WTC11 (cell line): ENCODE results near the gene CD96.

ENCODE experiments used
- CREB1 ChIP-seq: sonication (generic); formaldehyde crosslinking; IDR thresholded peaks from 2 replicates; pipeline ENCODE4 v1.8.0; 2023; ENCODE audit warnings: mild to moderate bottlenecking, missing genetic modification reagents
- CREM ChIP-seq: sonication (generic); formaldehyde crosslinking; IDR thresholded peaks from 2 replicates; pipeline ENCODE4 v1.8.1; 2022; ENCODE audit warnings: mild to moderate bottlenecking, missing genetic modification reagents, moderate library complexity
- ELF4 ChIP-seq: sonication (generic); formaldehyde crosslinking; IDR thresholded peaks from 2 replicates; pipeline ENCODE4 v1.8.1; 2022; ENCODE audit warnings: low read depth, mild to moderate bottlenecking, moderate library complexity, missing genetic modification reagents
- JUN ChIP-seq: sonication (generic); formaldehyde crosslinking; IDR thresholded peaks from 2 replicates; pipeline ENCODE4 v1.8.0; 2023; ENCODE audit warnings: mild to moderate bottlenecking, missing genetic modification reagents
- NFE2L1 ChIP-seq: sonication (generic); formaldehyde crosslinking; IDR thresholded peaks from 2 replicates; pipeline ENCODE4 v1.8.1; 2023; ENCODE audit warnings: missing genetic modification reagents
- NR2C2 ChIP-seq: sonication (generic); formaldehyde crosslinking; IDR thresholded peaks from 2 replicates; pipeline ENCODE4 v1.8.0; 2022; ENCODE audit warnings: mild to moderate bottlenecking, missing genetic modification reagents
- TF ChIP-seq, protein P1 (sequence below): fragments of 200-600 bp; IDR thresholded peaks from 2 replicates; pipeline ENCODE4 v1.8.0; 2022; ENCODE audit warnings: antibody characterized with exemption
- TF ChIP-seq, protein P2 (sequence below): sonication (generic); formaldehyde crosslinking; IDR thresholded peaks from 2 replicates; pipeline ENCODE4 v1.8.0; 2022; ENCODE audit warnings: mild to moderate bottlenecking, missing genetic modification reagents

GRCh38 chr3:111542611-111543300 is 759 bp downstream of the CD96 start:
- no peak for TF ChIP-seq ELF4 (CRISPR knock-in tag)
- TF ChIP-seq, protein P1, sequence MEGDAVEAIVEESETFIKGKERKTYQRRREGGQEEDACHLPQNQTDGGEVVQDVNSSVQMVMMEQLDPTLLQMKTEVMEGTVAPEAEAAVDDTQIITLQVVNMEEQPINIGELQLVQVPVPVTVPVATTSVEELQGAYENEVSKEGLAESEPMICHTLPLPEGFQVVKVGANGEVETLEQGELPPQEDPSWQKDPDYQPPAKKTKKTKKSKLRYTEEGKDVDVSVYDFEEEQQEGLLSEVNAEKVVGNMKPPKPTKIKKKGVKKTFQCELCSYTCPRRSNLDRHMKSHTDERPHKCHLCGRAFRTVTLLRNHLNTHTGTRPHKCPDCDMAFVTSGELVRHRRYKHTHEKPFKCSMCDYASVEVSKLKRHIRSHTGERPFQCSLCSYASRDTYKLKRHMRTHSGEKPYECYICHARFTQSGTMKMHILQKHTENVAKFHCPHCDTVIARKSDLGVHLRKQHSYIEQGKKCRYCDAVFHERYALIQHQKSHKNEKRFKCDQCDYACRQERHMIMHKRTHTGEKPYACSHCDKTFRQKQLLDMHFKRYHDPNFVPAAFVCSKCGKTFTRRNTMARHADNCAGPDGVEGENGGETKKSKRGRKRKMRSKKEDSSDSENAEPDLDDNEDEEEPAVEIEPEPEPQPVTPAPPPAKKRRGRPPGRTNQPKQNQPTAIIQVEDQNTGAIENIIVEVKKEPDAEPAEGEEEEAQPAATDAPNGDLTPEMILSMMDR = no peak
- no peak for TF ChIP-seq CREM
- TF ChIP-seq, protein P2, sequence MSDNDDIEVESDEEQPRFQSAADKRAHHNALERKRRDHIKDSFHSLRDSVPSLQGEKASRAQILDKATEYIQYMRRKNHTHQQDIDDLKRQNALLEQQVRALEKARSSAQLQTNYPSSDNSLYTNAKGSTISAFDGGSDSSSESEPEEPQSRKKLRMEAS = no peak
- no peak for TF ChIP-seq JUN (CRISPR knock-in tag)
- no peak for TF ChIP-seq NR2C2 (CRISPR knock-in tag)
- TF ChIP-seq NFE2L1 = no peak
- no peak for TF ChIP-seq CREB1 (CRISPR knock-in tag)
